Liver (tissue), 9 donors: ENCODE results near the gene COX17. TPM values are rescaled to one million over a fixed set of nuclear protein-coding genes. Genes with fewer than 3 reads are reported as not detected.

Source experiments
- DNase-seq: peaks from one replicate; pipeline ENCODE4 v3.0.0-alpha.2; 2017; ENCODE audit warnings: low spot score
- H3K27ac ChIP-seq, 2 donors: one replicate each; pipeline ENCODE4 v1.7.0; 2013; ENCODE audit warnings: inconsistent platforms in 2 of 2, low read length in 2 of 2, control low read depth in 1 of 2, low read depth in 1 of 2, mild to moderate bottlenecking in 1 of 2
- H3K27me3 ChIP-seq, 4 donors: one replicate each; pipeline versions ENCODE4 v1.6.1 to v1.7.0; 2013; ENCODE audit warnings: low read length in 3 of 4, inconsistent platforms in 1 of 4, mild to moderate bottlenecking in 1 of 4, moderate library complexity in 1 of 4; ENCODE audit not compliant: control insufficient read depth in 4 of 4, insufficient read depth in 4 of 4
- H3K36me3 ChIP-seq, 4 donors: one replicate each; pipeline versions ENCODE4 v1.6.1 to v1.7.0; 2013; ENCODE audit warnings: low read length in 3 of 4, mild to moderate bottlenecking in 3 of 4, low read depth in 1 of 4, moderate library complexity in 1 of 4; ENCODE audit not compliant: control insufficient read depth in 4 of 4, insufficient read depth in 3 of 4
- H3K4me1 ChIP-seq, 4 donors: one replicate each; pipeline versions ENCODE4 v1.6.1 to v1.7.0; 2013; ENCODE audit warnings: low read length in 3 of 4, mild to moderate bottlenecking in 3 of 4, moderate library complexity in 1 of 4; ENCODE audit not compliant: control insufficient read depth in 4 of 4, insufficient read depth in 4 of 4
- H3K4me3 ChIP-seq, 3 donors: one replicate each; pipeline versions ENCODE4 v1.6.1 to v1.7.0; 2013; ENCODE audit warnings: low read length in 3 of 3, control low read depth in 1 of 3, low read depth in 1 of 3, mild to moderate bottlenecking in 1 of 3
- H3K9ac ChIP-seq, 2 donors: one replicate each; pipeline ENCODE4 v1.7.0; 2013; ENCODE audit warnings: low read length in 2 of 2, mild to moderate bottlenecking in 2 of 2, moderate library complexity in 2 of 2, control low read depth in 1 of 2, low read depth in 1 of 2
- H3K9me3 ChIP-seq, 4 donors: one replicate each; pipeline versions ENCODE4 v1.6.1 to v1.7.0; 2013; ENCODE audit warnings: low read length in 3 of 4; ENCODE audit not compliant: control insufficient read depth in 4 of 4
- EGR1 ChIP-seq, 2 donors: IDR thresholded peaks; 2 replicates each; pipeline ENCODE4 v1.6.1; 2016 to 2018; ENCODE audit warnings: antibody characterized with exemption in 2 of 2, low read depth in 2 of 2
- FOXA1 ChIP-seq: IDR thresholded peaks from 2 replicates; pipeline ENCODE4 v1.6.1; 2016; ENCODE audit warnings: antibody characterized with exemption
- FOXA2 ChIP-seq: IDR thresholded peaks from 2 replicates; pipeline ENCODE4 v1.6.1; 2016; ENCODE audit warnings: antibody characterized with exemption
- GABPA ChIP-seq, 2 donors: IDR thresholded peaks in 1 of 2; conservative IDR thresholded peaks in 1 of 2; 2 replicates each; pipeline ENCODE4 v1.6.1; 2016; ENCODE audit warnings: antibody characterized with exemption in 2 of 2, mild to moderate bottlenecking in 1 of 2, moderate library complexity in 1 of 2
- HNF4G ChIP-seq: IDR thresholded peaks from 2 replicates; pipeline ENCODE4 v1.6.1; 2016; ENCODE audit warnings: antibody characterized with exemption
- JUND ChIP-seq, 2 donors: IDR thresholded peaks; 2 replicates each; pipeline ENCODE4 v1.6.1; 2016; ENCODE audit warnings: antibody characterized with exemption in 2 of 2
- RAD21 ChIP-seq, 2 donors: IDR thresholded peaks; 2 replicates each; pipeline ENCODE4 v1.6.1; 2016; ENCODE audit warnings: antibody characterized with exemption in 2 of 2, mild to moderate bottlenecking in 2 of 2
- SP1 ChIP-seq: IDR thresholded peaks from 2 replicates; pipeline ENCODE4 v1.6.1; 2018; ENCODE audit warnings: antibody characterized with exemption, mild to moderate bottlenecking
- TAF1 ChIP-seq: conservative IDR thresholded peaks from 2 replicates; pipeline ENCODE4 v1.6.1; 2016; ENCODE audit warnings: antibody characterized with exemption, mild to moderate bottlenecking
- WGBS: extraction: QIAGEN DNeasy Blood & Tissue Kit; methylation state at CpG from one replicate; pipeline ENCODE4 v1.1.7; 2013; 5-methylcytosine and 5-hydroxymethylcytosine counted together
- polyA plus RNA-seq, 2 donors: library from polyadenylated mRNA; stranded (reverse) in 1 of 2; unstranded in 1 of 2; fragments of 200-250 nt in 1 of 2; fragments of >200 nt in 1 of 2; fragmentation: Nextera tagmentation in 1 of 2; extraction: Ambion mirVana in 1 of 2; gene quantifications; one replicate each; pipeline versions ENCODE4 v1.2.1 to v1.2.3, GENCODE V29; 2013 to 2015
- total RNA-seq, 2 donors: library from RNA; depleted of rRNA; stranded (reverse); fragments of >200 nt; gene quantifications; one replicate each; pipeline ENCODE4 v1.2.3, GENCODE V29; 2014
- TF ChIP-seq, protein P1 (sequence below): IDR thresholded peaks from 2 replicates; pipeline ENCODE4 v1.6.1; 2016; ENCODE audit warnings: antibody characterized with exemption, mild to moderate bottlenecking
- TF ChIP-seq, protein P2 (sequence below): IDR thresholded peaks from 2 replicates; pipeline ENCODE4 v1.6.1; 2016; ENCODE audit warnings: antibody characterized with exemption
- donor health status: healthy.
- donor health status: healthy.
- donor health status: healthy.
- donor health status: healthy.
- donor health status: healthy.

COX17 gene
- total and polyA plus RNA-seq, 4 donors: 10.3 to 164 (median 49.0) TPM

- TF ChIP-seq, protein P1, sequence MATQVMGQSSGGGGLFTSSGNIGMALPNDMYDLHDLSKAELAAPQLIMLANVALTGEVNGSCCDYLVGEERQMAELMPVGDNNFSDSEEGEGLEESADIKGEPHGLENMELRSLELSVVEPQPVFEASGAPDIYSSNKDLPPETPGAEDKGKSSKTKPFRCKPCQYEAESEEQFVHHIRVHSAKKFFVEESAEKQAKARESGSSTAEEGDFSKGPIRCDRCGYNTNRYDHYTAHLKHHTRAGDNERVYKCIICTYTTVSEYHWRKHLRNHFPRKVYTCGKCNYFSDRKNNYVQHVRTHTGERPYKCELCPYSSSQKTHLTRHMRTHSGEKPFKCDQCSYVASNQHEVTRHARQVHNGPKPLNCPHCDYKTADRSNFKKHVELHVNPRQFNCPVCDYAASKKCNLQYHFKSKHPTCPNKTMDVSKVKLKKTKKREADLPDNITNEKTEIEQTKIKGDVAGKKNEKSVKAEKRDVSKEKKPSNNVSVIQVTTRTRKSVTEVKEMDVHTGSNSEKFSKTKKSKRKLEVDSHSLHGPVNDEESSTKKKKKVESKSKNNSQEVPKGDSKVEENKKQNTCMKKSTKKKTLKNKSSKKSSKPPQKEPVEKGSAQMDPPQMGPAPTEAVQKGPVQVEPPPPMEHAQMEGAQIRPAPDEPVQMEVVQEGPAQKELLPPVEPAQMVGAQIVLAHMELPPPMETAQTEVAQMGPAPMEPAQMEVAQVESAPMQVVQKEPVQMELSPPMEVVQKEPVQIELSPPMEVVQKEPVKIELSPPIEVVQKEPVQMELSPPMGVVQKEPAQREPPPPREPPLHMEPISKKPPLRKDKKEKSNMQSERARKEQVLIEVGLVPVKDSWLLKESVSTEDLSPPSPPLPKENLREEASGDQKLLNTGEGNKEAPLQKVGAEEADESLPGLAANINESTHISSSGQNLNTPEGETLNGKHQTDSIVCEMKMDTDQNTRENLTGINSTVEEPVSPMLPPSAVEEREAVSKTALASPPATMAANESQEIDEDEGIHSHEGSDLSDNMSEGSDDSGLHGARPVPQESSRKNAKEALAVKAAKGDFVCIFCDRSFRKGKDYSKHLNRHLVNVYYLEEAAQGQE: no peak
- no peak for TF ChIP-seq TAF1
- TF ChIP-seq RAD21 (IDR thresholded peaks at IDR 0.05): no peak
Observed at GRCh38 chr3:119658994-119659393, 18.2 kb downstream of the COX17 start (continued).

GRCh38 chr3:119657887-119658702 is 19.1 kb downstream of the COX17 start:
- Histone ChIP-seq H3K9ac (no peak overlapping the region), H3K4me3 (no peak overlapping the region), H3K27me3 (no peaks in the 10 kb centered on the region), H3K9me3 (no peaks in the 10 kb centered on the region), H3K4me1 (no peaks in the 10 kb centered on the region), H3K36me3 (no peaks in the 10 kb centered on the region), H3K27ac (no peak overlapping the region)
- DNase-seq: no peak
- no peak for TF ChIP-seq SP1
- WGBS: 74% methylated on average over 4 of the region's 4 CpGs

DNA sequence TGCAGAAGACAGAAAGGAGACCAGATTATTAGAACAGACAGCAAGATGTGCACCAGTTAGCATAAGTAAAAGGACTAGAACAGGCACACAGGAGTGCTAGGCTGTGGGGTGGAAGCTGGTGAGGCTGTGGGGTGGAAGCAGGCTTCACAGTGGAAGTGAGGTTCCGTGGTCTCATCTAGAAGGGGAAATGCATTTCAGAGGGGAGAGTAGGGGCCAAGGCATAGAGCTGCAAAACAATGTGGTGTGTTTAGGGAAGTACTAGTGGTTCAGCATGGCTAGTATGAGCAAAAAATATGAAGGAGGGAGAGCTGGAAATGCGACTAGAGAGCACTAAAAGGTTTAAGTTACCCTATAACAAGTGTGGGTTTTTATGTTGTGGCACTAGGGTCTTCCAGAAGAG is 23.3 kb downstream of the COX17 start:
- no peaks in the 10 kb centered on the region for H3K27me3 ChIP-seq
- H3K27ac ChIP-seq: no peak overlapping the region
- H3K4me3 ChIP-seq: no peak overlapping the region
- H3K9ac ChIP-seq: no peak overlapping the region
- H3K36me3 ChIP-seq: no peaks in the 10 kb centered on the region
- 43% methylated on average over 2 of the region's 2 CpGs for WGBS
- TF ChIP-seq FOXA2: no peak
- no peak for TF ChIP-seq FOXA1
- TF ChIP-seq, protein P1: no peak
- TF ChIP-seq GABPA (IDR thresholded peaks at IDR 0.05 in 1 of 2, conservative IDR thresholded peaks at IDR 0.05 in 1 of 2): no peak
- no peak for TF ChIP-seq TAF1
- TF ChIP-seq, protein P2, sequence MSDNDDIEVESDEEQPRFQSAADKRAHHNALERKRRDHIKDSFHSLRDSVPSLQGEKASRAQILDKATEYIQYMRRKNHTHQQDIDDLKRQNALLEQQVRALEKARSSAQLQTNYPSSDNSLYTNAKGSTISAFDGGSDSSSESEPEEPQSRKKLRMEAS: no peak
- TF ChIP-seq JUND (IDR thresholded peaks at IDR 0.05): no peak
- TF ChIP-seq RAD21 (IDR thresholded peaks at IDR 0.05): no peak
- TF ChIP-seq EGR1 (IDR thresholded peaks at IDR 0.05; ENCODE audit: low read depth in 2 of 2): no peak
- no peak for TF ChIP-seq HNF4G
- no peaks in the 10 kb centered on the region for H3K4me1 ChIP-seq
- H3K9me3 ChIP-seq: no peaks in the 10 kb centered on the region
- no peak for DNase-seq
